B cell (primary cell): ENCODE results near the gene PGS1. TPM values are rescaled to one million over a fixed set of nuclear protein-coding genes. Genes with fewer than 3 reads are reported as not detected.

Experiments used
- ATAC-seq: fragments of 200-7000 bp; cut with Tn5 transposase; one replicate; pipeline ENCODE4 v1.10.0; 2021; ENCODE audit warnings: low read depth, mild to moderate bottlenecking, moderate number of reproducible peaks, moderate library complexity
- CTCF ChIA-PET: fragments of 350-600 bp; sonication (Branson Sonifier 250); formaldehyde crosslinking; loops from one replicate; lab custom pipeline; 2021; ENCODE audit warnings: antibody characterized with exemption, inconsistent platforms; lab: Charles Lee
- POLR2A ChIA-PET: fragments of 350-600 bp; sonication (Branson Sonifier 250); formaldehyde crosslinking; loops from one replicate; lab custom pipeline; 2021; ENCODE audit warnings: antibody characterized with exemption; lab: Charles Lee
- DNase-seq: peaks from one replicate; pipeline ENCODE4 v3.0.0; 2013
- H2AFZ ChIP-seq: 2 replicates; pipeline ENCODE4 v1.6.1; 2012; ENCODE audit warnings: mild to moderate bottlenecking, low read depth, low read length; ENCODE audit not compliant: insufficient read depth, poor library complexity, severe bottlenecking
- H3K27ac ChIP-seq, 2 donors: 1 replicate in 1 of 2; 2 replicates in 1 of 2; pipeline ENCODE4 v1.5.1; 2012 to 2013; ENCODE audit warnings: low read length in 2 of 2, mild to moderate bottlenecking in 2 of 2, moderate library complexity in 1 of 2
- H3K27me3 ChIP-seq, 4 experiments: fragments of 200-600 bp in 1 of 4; sonication (generic) in 1 of 4; replicated peaks in 1 of 4; 1 replicate in 2 of 4; 2 replicates in 2 of 4; pipeline versions ENCODE4 v1.6.1 to v1.7.0; 2013 to 2016; ENCODE audit warnings: low read length in 3 of 4, mild to moderate bottlenecking in 2 of 4, mixed read lengths in 1 of 4, moderate library complexity in 1 of 4; ENCODE audit not compliant: insufficient read depth in 4 of 4, control insufficient read depth in 3 of 4; ENCODE audit errors: control extremely low read depth in 1 of 4
- H3K36me3 ChIP-seq, 2 experiments: replicated peaks in 1 of 2; 1 replicate in 1 of 2; 2 replicates in 1 of 2; pipeline versions ENCODE4 v1.6.1 to v1.7.1; 2013; ENCODE audit warnings: low read length in 1 of 2; ENCODE audit not compliant: insufficient read depth in 2 of 2, control insufficient read depth in 1 of 2; ENCODE audit errors: control extremely low read depth in 1 of 2, extremely low read depth in 1 of 2
- H3K4me1 ChIP-seq, 2 donors: fragments of 200-600 bp in 1 of 2; sonication (generic) in 1 of 2; 1 replicate in 1 of 2; 2 replicates in 1 of 2; pipeline versions ENCODE4 v1.5.1 to v1.6.1; 2013 to 2017; ENCODE audit warnings: low read length in 2 of 2; ENCODE audit not compliant: control insufficient read depth in 2 of 2, insufficient read depth in 2 of 2
- H3K4me2 ChIP-seq: replicated peaks from 2 replicates; pipeline ENCODE3; 2012; ENCODE audit warnings: mild to moderate bottlenecking, low read depth, low read length; ENCODE audit not compliant: poor library complexity, severe bottlenecking
- H3K4me3 ChIP-seq, 5 experiments: fragments of 200-600 bp in 1 of 5; sonication (generic) in 1 of 5; 1 replicate in 3 of 5; 2 replicates in 2 of 5; pipeline versions ENCODE4 v1.5.1 to v1.7.0; 2011 to 2016; ENCODE audit warnings: low read length in 4 of 5, mild to moderate bottlenecking in 4 of 5, low read depth in 2 of 5, control low read depth in 1 of 5, moderate library complexity in 1 of 5; ENCODE audit not compliant: insufficient read depth in 1 of 5; ENCODE audit errors: control extremely low read depth in 1 of 5, extremely low read depth in 1 of 5
- H3K79me2 ChIP-seq: fragments of 200-600 bp; sonication (generic); one replicate; pipeline ENCODE4 v1.6.0; 2016; ENCODE audit warnings: low read length; ENCODE audit not compliant: control insufficient read depth, insufficient read depth
- H3K9ac ChIP-seq: fragments of 200-600 bp; sonication (generic); 2 replicates; pipeline ENCODE4 v1.6.1; 2017; ENCODE audit warnings: mild to moderate bottlenecking, low read length, moderate library complexity
- H3K9me3 ChIP-seq, 3 donors: one replicate each; pipeline versions ENCODE4 v1.6.1 to v1.7.1; 2013; ENCODE audit warnings: low read length in 2 of 3; ENCODE audit not compliant: control insufficient read depth in 2 of 3, insufficient read depth in 1 of 3; ENCODE audit errors: control extremely low read depth in 1 of 3
- H4K20me1 ChIP-seq: 2 replicates; pipeline ENCODE4 v1.6.0; 2012; ENCODE audit warnings: mild to moderate bottlenecking, low read length; ENCODE audit not compliant: insufficient read depth, control insufficient read depth, poor library complexity, severe bottlenecking
- H3K27ac Mint-ChIP-seq: one replicate; pipeline ENCODE4 v1.8.0; 2021; ENCODE audit warnings: mixed read lengths
- H3K27me3 Mint-ChIP-seq: one replicate; pipeline ENCODE4 v1.8.0; 2021; ENCODE audit warnings: mixed read lengths
- H3K4me1 Mint-ChIP-seq: one replicate; pipeline ENCODE4 v1.8.0; 2021; ENCODE audit warnings: mixed read lengths
- H3K4me3 Mint-ChIP-seq: one replicate; pipeline ENCODE4 v1.8.0; 2021; ENCODE audit warnings: mixed read lengths
- H3K9me3 Mint-ChIP-seq: one replicate; pipeline ENCODE4 v1.8.0; 2022; ENCODE audit warnings: mixed read lengths; ENCODE audit not compliant: insufficient read depth
- EZH2 ChIP-seq: IDR thresholded peaks from 2 replicates; pipeline ENCODE4 v1.6.1; 2012; ENCODE audit warnings: borderline replicate concordance, low read depth, mild to moderate bottlenecking, moderate library complexity, low read length; ENCODE audit not compliant: insufficient read depth, poor library complexity, severe bottlenecking
- WGBS: methylation state at CpG from one replicate; pipeline ENCODE4 v1.1.5; 2013; ENCODE audit warnings: missing lambda C conversion rate; ENCODE audit not compliant: insufficient coverage; 5-methylcytosine and 5-hydroxymethylcytosine counted together
- intact Hi-C: fragments of 100-400 bp; cut with micrococcal nuclease; formaldehyde crosslinking; loops from one replicate; pipeline ENCODE4 v1.10.0; 2022
- polyA plus RNA-seq: library from polyadenylated mRNA; depleted of rRNA; stranded (reverse); fragments of >200 nt; gene quantifications from 2 replicates; pipeline ENCODE4 v1.2.3, GENCODE V29; 2012
- total RNA-seq, 2 donors: library from RNA; stranded (reverse); fragments of 120-200 nt in 1 of 2; gene quantifications; 1 replicate in 1 of 2; 2 replicates in 1 of 2; pipeline versions ENCODE4 v1.2.3 to v1.2.4, GENCODE V29; 2013 to 2022
- TF ChIP-seq, protein P1 (sequence below): fragments of 200-600 bp; IDR thresholded peaks from one replicate; pipeline ENCODE4 v1.8.0; 2022; ENCODE audit warnings: antibody characterized with exemption, mild to moderate bottlenecking

The PGS1 gene
- total and polyA plus RNA-seq, 2 donors (not counting 1 experiment from before 2014, with no cell fraction given), result 85.1 to 88.3 TPM

DNA sequence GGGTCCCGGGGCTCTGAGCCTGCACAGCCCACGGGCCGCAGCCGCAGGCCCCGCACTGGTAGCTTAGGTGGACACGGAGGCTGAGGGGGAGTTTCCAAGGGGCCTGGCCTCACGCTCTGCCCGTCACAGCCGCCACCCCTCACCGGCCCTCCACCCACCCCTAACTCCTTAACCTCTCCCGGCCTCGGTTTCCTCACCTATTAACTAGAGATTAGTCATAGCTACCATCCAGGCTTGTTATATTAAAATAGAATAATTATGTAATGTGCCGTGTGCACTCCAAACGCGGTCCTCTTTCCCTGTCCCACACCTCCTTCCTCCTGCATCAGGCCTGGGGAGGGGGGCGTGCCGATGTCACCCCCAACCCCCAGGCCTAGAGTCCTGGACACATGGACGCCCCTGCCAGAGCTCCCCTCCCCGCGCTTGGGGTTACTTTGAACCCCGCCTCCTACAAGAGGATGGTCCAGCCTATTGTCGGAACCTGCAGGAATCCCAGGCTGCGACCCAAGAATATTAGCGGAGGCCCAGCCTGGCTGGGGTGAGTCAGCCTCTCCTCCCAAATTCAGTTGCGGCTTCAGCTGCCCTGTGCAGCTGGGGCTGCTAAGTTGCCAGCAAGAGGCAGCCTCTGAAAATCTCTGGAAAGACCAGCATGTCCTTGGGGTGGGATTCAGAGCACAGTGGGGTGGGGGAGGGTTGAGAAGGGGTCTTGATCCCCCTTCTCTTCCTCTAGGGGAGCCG lies 35.8 kb upstream of the PGS1 start:
- ATAC-seq, result no peak
- Mint-ChIP-seq H3K4me3 (peak overlapping the region; percentile 81), H3K27me3 (no peaks in the 10 kb centered on the region), H3K9me3 (no peaks in the 10 kb centered on the region), H3K4me1 (peaks cover 73% of the 10 kb centered on the region), H3K27ac (peak overlapping the region; percentile 96)
- Histone ChIP-seq H3K9ac (peak overlapping the region; percentile 61), H3K4me3 (peak overlapping the region in 4 of 5 experiments; percentile 26 to 58 (median 53)), H3K79me2 (no peaks in the 10 kb centered on the region), H3K36me3 (no peaks in the 10 kb centered on the region), H3K27me3 (no peaks in the 10 kb centered on the region), H4K20me1 (no peaks in the 10 kb centered on the region), H3K9me3 (no peaks in the 10 kb centered on the region), H3K4me2 (peak overlapping the region; percentile 91), H2AFZ (peak overlapping the region; percentile 55), H3K4me1 (peaks cover 67 to 78% of the 10 kb centered on the region in 2 donors), H3K27ac (peak overlapping the region; percentile 95)
- no peak for TF ChIP-seq EZH2
- TF ChIP-seq, protein P1, sequence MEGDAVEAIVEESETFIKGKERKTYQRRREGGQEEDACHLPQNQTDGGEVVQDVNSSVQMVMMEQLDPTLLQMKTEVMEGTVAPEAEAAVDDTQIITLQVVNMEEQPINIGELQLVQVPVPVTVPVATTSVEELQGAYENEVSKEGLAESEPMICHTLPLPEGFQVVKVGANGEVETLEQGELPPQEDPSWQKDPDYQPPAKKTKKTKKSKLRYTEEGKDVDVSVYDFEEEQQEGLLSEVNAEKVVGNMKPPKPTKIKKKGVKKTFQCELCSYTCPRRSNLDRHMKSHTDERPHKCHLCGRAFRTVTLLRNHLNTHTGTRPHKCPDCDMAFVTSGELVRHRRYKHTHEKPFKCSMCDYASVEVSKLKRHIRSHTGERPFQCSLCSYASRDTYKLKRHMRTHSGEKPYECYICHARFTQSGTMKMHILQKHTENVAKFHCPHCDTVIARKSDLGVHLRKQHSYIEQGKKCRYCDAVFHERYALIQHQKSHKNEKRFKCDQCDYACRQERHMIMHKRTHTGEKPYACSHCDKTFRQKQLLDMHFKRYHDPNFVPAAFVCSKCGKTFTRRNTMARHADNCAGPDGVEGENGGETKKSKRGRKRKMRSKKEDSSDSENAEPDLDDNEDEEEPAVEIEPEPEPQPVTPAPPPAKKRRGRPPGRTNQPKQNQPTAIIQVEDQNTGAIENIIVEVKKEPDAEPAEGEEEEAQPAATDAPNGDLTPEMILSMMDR, result no peak
- intact Hi-C loops, result loop anchor here (1.0 to 2.0 kb wide), 3 partner anchors 14 to 66 kb away; partner anchors contain the start of gene SOCS3
- DNase-seq, result no peak
- WGBS, result 66% methylated on average over 11 of the region's 26 CpGs
- ChIA-PET POLR2A (interaction anchor here (0.7 to 2.5 kb wide), 4 partner anchors 8 to 29 kb away, joined by 3 to 10 read pairs (median 8); no protein-coding TSS in a partner anchor), CTCF (interaction anchor here (0.9 to 14.5 kb wide), 3 partner anchors 17 to 92 kb away, joined by 3 to 171 read pairs (median 4); partner anchors contain the start of gene SOCS3)

DNA sequence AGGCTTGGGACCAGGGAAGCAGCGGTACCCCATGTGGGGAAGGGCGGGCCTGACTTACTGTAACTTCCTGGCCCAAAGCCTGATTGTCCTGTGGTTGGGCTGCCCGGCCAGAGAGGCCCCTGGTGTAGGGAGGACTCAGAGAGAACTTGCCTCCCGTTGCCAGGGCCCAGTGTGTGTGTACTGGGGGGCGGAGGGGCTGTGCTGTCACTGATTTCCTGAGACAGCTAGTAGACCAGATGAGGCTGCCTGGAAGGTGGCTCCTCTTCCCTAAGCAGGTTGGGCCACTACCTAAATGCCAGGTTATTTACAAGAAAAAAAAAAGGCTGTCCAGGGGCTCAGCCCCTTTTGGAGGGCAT lies 35.3 kb upstream of the PGS1 start:
- no peaks in the 10 kb centered on the region for H3K27me3 ChIP-seq
- H3K4me2 ChIP-seq, result peak overlapping the region; percentile 91
- H3K9ac ChIP-seq, result peak overlapping the region; percentile 61
- H4K20me1 ChIP-seq, result no peaks in the 10 kb centered on the region
- ChIA-PET POLR2A (interaction anchor here (0.6 to 2.5 kb wide), 6 partner anchors 8 to 54 kb away, joined by 3 to 10 read pairs (median 6); no protein-coding TSS in a partner anchor), CTCF (interaction anchor here (0.9 to 14.5 kb wide), 3 partner anchors 17 to 92 kb away, joined by 3 to 171 read pairs (median 4); partner anchors contain the start of gene SOCS3)
- no peaks in the 10 kb centered on the region for H3K9me3 Mint-ChIP-seq
- H3K4me1 Mint-ChIP-seq, result peaks cover 73% of the 10 kb centered on the region
- DNase-seq (no peak), ATAC-seq (peak; percentile 13)
- H3K27ac ChIP-seq, result peak overlapping the region; percentile 95
- H3K4me3 ChIP-seq, result peak overlapping the region in 3 of 5 experiments; percentile 18 to 58 (median 28)
- intact Hi-C loops, result loop anchor here (1.0 to 2.0 kb wide), 3 partner anchors 13 to 66 kb away; partner anchors contain the start of gene SOCS3
- no peaks in the 10 kb centered on the region for H3K36me3 ChIP-seq
- TF ChIP-seq, protein P1, result no peak
- TF ChIP-seq EZH2, result no peak
- H3K4me3 Mint-ChIP-seq, result peak overlapping the region; percentile 81
- H3K27me3 Mint-ChIP-seq, result no peaks in the 10 kb centered on the region
- H3K4me1 ChIP-seq, result peaks cover 67 to 78% of the 10 kb centered on the region in 2 donors
- H3K79me2 ChIP-seq, result no peaks in the 10 kb centered on the region
- no peaks in the 10 kb centered on the region for H3K9me3 ChIP-seq
- H3K27ac Mint-ChIP-seq, result peak overlapping the region; percentile 96
- WGBS, result 14% methylated on average over 5 of the region's 5 CpGs
- H2AFZ ChIP-seq, result peak overlapping the region; percentile 19
